HG03280 (cell line): ENCODE results near the gene NUMBL.
"Not testable (repeated sequence)": the region's sequence is repeated elsewhere in the genome, so short reads cannot be mapped to it uniquely, and the experiment has no call there.

Source experiments
- ATAC-seq: cut with Tn5 transposase; IDR thresholded peaks from one replicate; pipeline ENCODE4 v1.9.1; 2021; ENCODE audit warnings: mild to moderate bottlenecking, moderate library complexity; ENCODE audit not compliant: unreplicated experiment

NUMBL gene

DNA sequence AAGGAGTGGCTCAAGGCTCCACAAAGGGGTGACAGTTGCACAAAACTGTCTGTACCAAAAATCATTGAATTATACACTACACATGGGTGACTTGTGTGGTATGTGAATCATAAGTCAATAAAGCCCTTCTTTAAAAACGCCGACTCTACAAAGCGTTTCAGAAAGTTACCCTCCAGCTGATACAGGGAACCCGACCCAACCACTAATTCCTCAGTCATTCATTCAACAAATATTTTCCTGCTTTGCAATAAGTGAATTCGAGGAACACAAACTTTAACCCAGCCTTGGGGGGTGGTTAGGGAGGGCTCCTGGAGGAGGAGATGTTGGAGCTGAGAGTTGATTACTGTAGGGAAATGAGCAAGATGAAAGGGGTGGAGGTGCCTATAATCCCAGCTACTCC lies 57.2 kb downstream of the NUMBL start:
- no peak for ATAC-seq

DNA sequence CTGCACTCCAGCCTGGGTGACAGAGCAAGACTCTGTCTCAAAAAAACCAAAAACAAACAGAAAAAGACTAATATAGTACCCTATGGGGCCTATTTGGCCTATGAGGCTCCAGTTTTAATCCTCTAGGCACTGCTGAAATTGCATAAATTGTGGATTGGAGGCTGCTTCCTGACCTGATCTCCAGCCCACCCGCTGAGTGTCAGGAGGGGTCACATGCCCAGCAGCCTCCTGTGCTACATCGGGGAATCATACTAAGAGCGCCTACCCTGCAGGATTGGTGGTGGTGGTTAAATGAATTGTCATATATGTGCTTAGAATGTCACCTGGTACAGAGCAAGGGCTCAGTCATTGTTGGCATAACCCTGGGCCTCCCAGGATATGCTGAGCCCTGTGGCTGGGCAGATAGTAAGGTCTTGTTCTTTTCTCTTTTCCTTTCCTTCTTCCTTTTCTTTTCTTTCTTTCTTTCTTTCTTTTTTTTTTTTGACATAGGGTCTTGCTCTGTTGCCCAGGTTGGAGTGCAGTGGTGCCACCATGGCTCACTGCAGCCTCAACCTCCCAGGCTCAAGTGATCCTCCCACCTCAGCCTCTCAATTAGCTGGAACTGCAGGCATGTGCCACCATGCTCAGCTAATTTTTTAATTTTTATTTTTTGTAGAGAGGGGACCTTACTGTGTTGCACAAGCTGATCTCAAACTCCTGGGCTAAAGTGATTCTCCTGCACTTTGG lies 58.0 kb downstream of the NUMBL start:
- ATAC-seq, result no peak

DNA sequence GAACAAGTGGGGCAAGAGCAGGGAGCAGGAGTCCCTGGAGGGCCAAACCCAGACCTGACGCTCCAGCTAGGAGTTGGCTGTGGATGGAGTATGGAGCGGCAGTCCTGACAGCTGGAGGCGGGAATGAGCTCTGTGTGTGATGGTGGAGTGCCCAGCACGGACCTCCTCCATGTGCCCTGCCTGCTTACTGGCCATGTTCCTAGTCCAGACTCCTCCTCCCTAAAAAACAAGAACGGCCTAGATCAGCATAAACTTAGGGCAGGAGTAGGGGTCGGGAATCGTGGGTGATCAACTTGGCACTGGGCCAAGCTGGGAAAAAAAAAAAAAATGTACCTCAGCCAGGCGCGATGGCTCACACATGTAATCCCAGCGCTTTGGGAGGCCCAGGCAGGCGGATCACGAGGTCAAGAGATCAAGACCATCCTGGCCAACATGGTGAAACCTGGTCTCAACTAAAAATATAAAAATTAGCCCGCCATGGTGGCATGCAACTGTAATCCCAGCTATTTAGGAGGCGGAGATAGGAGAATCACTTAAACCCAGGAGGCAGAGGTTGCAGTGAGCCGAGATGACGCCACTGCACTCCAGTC lies 59.8 kb downstream of the NUMBL start:
- no peak for ATAC-seq

GRCh38 chr19:40629346-40629745 lies 61.1 kb downstream of the NUMBL start:
- no peak for ATAC-seq

GRCh38 chr19:40627486-40628279 lies 62.8 kb downstream of the NUMBL start:
- no peak for ATAC-seq

DNA sequence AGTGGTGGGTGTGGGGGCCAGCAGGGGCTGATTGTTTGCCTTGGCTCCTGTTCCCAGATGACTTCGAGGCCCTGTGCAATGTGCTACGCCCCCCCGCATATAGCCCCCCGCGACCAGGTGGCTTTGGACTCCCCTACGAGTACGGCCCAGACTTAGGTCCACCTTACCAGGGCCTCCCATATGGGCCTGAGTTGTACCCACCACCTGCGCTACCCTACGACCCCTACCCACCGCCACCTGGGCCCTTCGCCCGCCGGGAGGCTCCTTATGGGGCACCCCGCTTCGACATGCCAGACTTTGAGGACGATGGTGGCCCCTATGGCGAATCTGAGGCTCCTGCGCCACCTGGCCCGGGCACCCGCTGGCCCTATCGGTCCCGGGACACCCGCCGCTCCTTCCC lies 63.5 kb downstream of the NUMBL start:
- no peak for ATAC-seq

DNA sequence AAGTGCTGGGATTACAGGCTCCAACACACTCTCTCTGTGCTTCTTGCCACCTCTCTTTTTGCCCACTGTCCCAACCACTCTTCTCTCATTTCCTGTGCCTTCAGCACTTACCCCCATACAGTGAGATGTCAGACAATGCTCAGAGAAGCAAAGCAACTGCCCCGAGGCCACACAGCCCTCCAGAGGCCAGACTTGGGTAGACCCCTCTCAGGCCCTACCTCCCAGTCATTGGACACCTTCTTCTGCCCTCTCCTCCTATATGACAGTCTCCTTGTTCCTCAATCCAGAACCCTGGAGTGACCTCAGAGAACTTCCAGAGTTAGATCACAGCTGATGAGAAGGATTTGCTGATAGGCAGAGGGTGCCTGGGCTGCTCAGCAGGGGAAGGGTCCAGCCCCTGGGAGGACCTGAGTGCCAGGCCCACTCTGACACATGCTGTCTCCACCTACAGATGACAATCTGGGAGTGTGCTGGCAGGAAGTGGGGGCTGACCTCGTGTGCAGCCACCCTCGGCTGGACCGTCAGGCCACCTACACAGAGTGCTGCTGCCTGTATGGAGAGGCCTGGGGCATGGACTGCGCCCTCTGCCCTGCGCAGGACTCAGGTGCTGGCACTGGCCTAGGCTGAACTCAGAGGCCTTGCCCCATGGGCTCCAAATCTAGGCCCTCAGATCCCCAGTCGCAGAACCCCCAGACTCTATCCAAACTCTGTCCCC lies 64.9 kb downstream of the NUMBL start:
- no peak for ATAC-seq

GRCh38 chr19:40624369-40625153 lies 65.9 kb downstream of the NUMBL start:
- not testable (repeated sequence) for ATAC-seq

DNA sequence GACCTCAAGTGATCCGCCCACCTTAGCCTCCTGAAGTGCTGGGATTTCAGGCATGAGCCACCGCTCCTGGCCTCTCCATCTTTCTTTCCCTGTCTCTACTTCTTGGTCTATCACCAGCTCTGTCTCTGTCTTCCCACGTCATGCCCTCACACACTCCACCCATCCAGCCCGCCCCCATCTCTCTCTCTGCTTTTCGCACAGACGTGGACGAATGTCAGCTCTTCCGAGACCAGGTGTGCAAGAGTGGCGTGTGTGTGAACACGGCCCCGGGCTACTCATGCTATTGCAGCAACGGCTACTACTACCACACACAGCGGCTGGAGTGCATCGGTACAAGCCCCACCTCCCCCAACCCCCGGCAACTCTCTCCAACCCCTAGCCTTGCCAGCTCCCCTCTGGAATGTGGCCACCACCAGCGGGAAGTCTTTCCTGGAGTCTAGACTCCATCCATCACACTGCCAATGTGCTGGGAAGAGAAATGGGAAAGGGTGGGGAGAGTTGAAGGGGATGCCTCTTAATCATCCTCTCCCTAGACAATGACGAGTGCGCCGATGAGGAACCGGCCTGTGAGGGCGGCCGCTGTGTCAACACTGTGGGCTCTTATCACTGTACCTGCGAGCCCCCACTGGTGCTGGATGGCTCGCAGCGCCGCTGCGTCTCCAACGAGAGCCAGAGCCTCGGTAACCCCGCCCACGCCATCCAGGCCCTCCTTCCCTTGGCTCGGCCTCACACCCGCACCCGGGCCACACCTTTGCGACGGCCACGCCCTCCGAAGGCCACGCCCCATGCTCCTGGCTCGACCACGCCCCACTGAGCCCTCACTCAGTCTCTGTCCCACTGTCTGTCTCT lies 66.8 kb downstream of the NUMBL start:
- ATAC-seq, result no peak

DNA sequence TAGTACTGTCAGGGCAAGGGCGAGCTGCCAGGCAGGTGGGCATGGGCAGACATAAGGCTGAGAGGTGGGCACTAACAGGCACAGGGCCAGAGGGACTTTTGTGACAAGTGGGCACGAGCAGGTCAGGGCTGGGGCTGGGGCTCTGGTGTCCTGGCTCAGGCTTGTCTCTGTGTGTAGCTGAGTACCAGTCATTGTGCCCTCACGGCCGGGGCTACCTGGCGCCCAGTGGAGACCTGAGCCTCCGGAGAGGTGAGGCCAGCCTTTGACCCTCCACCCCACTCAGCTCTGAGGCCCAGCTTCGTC lies 67.7 kb downstream of the NUMBL start:
- no peak for ATAC-seq

- ATAC-seq, result no peak
Measured at GRCh38 chr19:40621966-40622772, 68.3 kb downstream of the NUMBL start.

GRCh38 chr19:40621283-40621682 lies 69.2 kb downstream of the NUMBL start:
- ATAC-seq, result no peak

DNA sequence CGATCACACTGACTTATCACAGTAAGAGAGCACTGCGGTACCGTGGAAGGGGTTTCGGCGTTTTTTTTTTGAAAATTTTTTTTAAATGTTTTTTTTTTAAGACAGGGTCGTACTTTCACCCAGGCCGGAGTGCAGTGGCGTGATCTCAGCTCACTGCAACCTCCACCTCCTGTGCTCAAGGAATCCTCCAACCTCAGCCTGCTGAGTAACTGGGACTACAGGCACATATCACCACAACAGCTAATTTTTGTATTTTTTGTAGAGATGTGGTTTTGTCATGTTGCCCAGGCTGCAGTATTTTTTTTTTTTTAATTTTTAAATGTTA lies 70.3 kb downstream of the NUMBL start:
- no peak for ATAC-seq

- no peak for ATAC-seq
Measured at GRCh38 chr19:40619333-40620160, 70.9 kb downstream of the NUMBL start.

- no peak for ATAC-seq
Measured at GRCh38 chr19:40617961-40618360, 72.5 kb downstream of the NUMBL start.

DNA sequence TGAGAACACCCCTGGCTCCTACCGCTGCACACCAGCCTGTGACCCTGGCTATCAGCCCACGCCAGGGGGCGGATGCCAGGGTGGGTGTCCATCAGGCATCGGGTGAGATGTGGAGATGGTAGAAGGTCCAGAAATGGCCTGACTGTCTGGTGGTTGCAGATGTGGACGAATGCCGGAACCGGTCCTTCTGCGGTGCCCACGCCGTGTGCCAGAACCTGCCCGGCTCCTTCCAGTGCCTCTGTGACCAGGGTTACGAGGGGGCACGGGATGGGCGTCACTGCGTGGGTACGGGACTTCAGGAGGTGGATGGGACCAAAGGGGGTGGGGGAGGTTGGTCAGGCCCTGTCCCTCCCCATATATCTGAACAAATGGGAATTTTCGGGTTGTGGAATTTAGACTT lies 73.5 kb downstream of the NUMBL start:
- ATAC-seq, result no peak

GRCh38 chr19:40616178-40616577 lies 74.3 kb downstream of the NUMBL start:
- no peak for ATAC-seq
